WTC11 (cell line): ENCODE results near the gene SIGLEC10. TPM values are rescaled to one million over a fixed set of nuclear protein-coding genes. Genes with fewer than 3 reads are reported as not detected.

Experiments
- ATAC-seq: fragments of 200-7000 bp; cut with Tn5 transposase; 2 replicates; pipeline ENCODE4 v1.10.0; 2021; ENCODE audit warnings: mild to moderate bottlenecking, moderate library complexity
- CTCF ChIA-PET: fragments of 300-600 bp; sonication (Branson Sonifier 250); formaldehyde crosslinking; loops from one replicate; lab custom pipeline; 2021; ENCODE audit warnings: antibody characterized with exemption; lab: Charles Lee
- POLR2A ChIA-PET: fragments of 350-600 bp; sonication (Branson Sonifier 250); formaldehyde crosslinking; loops from one replicate; lab custom pipeline; 2021; ENCODE audit warnings: antibody characterized with exemption; lab: Charles Lee
- DNase-seq: peaks from one replicate; pipeline ENCODE4 v3.0.0; 2021; ENCODE audit warnings: low spot score
- H3K27ac Mint-ChIP-seq: 2 replicates; pipeline ENCODE4 v1.8.0; 2021; ENCODE audit warnings: mixed read lengths
- H3K27me3 Mint-ChIP-seq: 2 replicates; pipeline ENCODE4 v1.8.0; 2021; ENCODE audit warnings: low read depth, mild to moderate bottlenecking, moderate library complexity, mixed read lengths
- H3K36me3 Mint-ChIP-seq: 2 replicates; pipeline ENCODE4 v1.8.0; 2021; ENCODE audit warnings: mixed read lengths
- H3K4me1 Mint-ChIP-seq: 2 replicates; pipeline ENCODE4 v1.8.0; 2022; ENCODE audit warnings: mixed read lengths
- H3K4me3 Mint-ChIP-seq: 2 replicates; pipeline ENCODE4 v1.8.0; 2021; ENCODE audit warnings: mild to moderate bottlenecking, moderate library complexity, mixed read lengths
- H3K9me3 Mint-ChIP-seq: 2 replicates; pipeline ENCODE4 v1.8.0; 2021; ENCODE audit warnings: mixed read lengths
- ATF1 ChIP-seq: sonication (generic); formaldehyde crosslinking; IDR thresholded peaks from 2 replicates; pipeline ENCODE4 v1.8.1; 2023; ENCODE audit warnings: mild to moderate bottlenecking, moderate library complexity, missing genetic modification reagents
- CDX4 ChIP-seq: fragments of 250-450 bp; sonication (Bioruptor Pico); IDR thresholded peaks from 2 replicates; pipeline ENCODE4 v1.9.0; 2021; ENCODE audit warnings: moderate library complexity, mild to moderate bottlenecking, inconsistent platforms, borderline replicate concordance
- CREB1 ChIP-seq: sonication (generic); formaldehyde crosslinking; IDR thresholded peaks from 2 replicates; pipeline ENCODE4 v1.8.0; 2023; ENCODE audit warnings: mild to moderate bottlenecking, missing genetic modification reagents
- E2F4 ChIP-seq: sonication (generic); formaldehyde crosslinking; IDR thresholded peaks from 2 replicates; pipeline ENCODE4 v1.8.1; 2022; ENCODE audit warnings: low read depth, mild to moderate bottlenecking, moderate library complexity, missing genetic modification reagents, borderline replicate concordance
- E2F5 ChIP-seq: sonication (generic); formaldehyde crosslinking; IDR thresholded peaks from 2 replicates; pipeline ENCODE4 v1.8.1; 2022; ENCODE audit warnings: mild to moderate bottlenecking, moderate library complexity, missing genetic modification reagents
- FOXJ3 ChIP-seq: sonication (generic); formaldehyde crosslinking; IDR thresholded peaks from 2 replicates; pipeline ENCODE4 v1.9.0; 2021; ENCODE audit warnings: missing genetic modification reagents, mild to moderate bottlenecking, borderline replicate concordance
- GTF2I ChIP-seq: fragments of 250-450 bp; sonication (Bioruptor Pico); conservative IDR thresholded peaks from 2 replicates; pipeline ENCODE4 v1.4.0; 2021; ENCODE audit warnings: mild to moderate bottlenecking
- IRF2 ChIP-seq: sonication (generic); formaldehyde crosslinking; IDR thresholded peaks from 2 replicates; pipeline ENCODE4 v1.8.0; 2022; ENCODE audit warnings: low read depth, missing genetic modification reagents, borderline replicate concordance
- NFATC4 ChIP-seq: fragments of 250-450 bp; sonication (Bioruptor Pico); IDR thresholded peaks from 2 replicates; pipeline ENCODE4 v1.9.0; 2021; ENCODE audit warnings: mild to moderate bottlenecking
- PRDM15 ChIP-seq: sonication (generic); formaldehyde crosslinking; IDR thresholded peaks from 2 replicates; pipeline ENCODE4 v1.8.0; 2022; ENCODE audit warnings: missing genetic modification reagents
- PRRX2 ChIP-seq: fragments of 250-450 bp; sonication (Bioruptor Pico); IDR thresholded peaks from 2 replicates; pipeline ENCODE4 v1.8.0; 2021; ENCODE audit warnings: mild to moderate bottlenecking
- USF1 ChIP-seq: sonication (generic); formaldehyde crosslinking; IDR thresholded peaks from 2 replicates; pipeline ENCODE4 v1.8.0; 2022; ENCODE audit warnings: mild to moderate bottlenecking, missing genetic modification reagents
- ZNF317 ChIP-seq: sonication (generic); formaldehyde crosslinking; IDR thresholded peaks from 2 replicates; pipeline ENCODE4 v1.8.1; 2023; ENCODE audit warnings: low read depth, mild to moderate bottlenecking, moderate library complexity, missing genetic modification reagents, borderline replicate concordance
- total RNA-seq: library from RNA; stranded (reverse); gene quantifications from 3 replicates; pipeline ENCODE4 v1.2.3, GENCODE V29; 2021
- TF ChIP-seq, protein P1 (sequence below): sonication (generic); formaldehyde crosslinking; IDR thresholded peaks from 2 replicates; pipeline ENCODE4 v1.8.1; 2022; ENCODE audit warnings: mild to moderate bottlenecking, missing genetic modification reagents, moderate library complexity, borderline replicate concordance
- TF ChIP-seq, protein P2 (sequence below): fragments of 250-450 bp; sonication (Bioruptor Pico); conservative IDR thresholded peaks from 2 replicates; pipeline ENCODE4 v1.9.0; 2021; ENCODE audit warnings: mild to moderate bottlenecking
- TF ChIP-seq, protein P3 (sequence below): sonication (generic); formaldehyde crosslinking; IDR thresholded peaks from 2 replicates; pipeline ENCODE4 v1.8.1; 2023; ENCODE audit warnings: mild to moderate bottlenecking, moderate library complexity, missing genetic modification reagents

SIGLEC10 gene
- total RNA-seq, 1 experiment from 2014 or later = not detected

- TF ChIP-seq E2F5 (CRISPR knock-in tag) = no peak
- TF ChIP-seq, all 79 proteins: peak for 0
These were observed 41.8 kb downstream of the SIGLEC10 start (continued) for GRCh38 chr19:51375504-51376221.

DNA sequence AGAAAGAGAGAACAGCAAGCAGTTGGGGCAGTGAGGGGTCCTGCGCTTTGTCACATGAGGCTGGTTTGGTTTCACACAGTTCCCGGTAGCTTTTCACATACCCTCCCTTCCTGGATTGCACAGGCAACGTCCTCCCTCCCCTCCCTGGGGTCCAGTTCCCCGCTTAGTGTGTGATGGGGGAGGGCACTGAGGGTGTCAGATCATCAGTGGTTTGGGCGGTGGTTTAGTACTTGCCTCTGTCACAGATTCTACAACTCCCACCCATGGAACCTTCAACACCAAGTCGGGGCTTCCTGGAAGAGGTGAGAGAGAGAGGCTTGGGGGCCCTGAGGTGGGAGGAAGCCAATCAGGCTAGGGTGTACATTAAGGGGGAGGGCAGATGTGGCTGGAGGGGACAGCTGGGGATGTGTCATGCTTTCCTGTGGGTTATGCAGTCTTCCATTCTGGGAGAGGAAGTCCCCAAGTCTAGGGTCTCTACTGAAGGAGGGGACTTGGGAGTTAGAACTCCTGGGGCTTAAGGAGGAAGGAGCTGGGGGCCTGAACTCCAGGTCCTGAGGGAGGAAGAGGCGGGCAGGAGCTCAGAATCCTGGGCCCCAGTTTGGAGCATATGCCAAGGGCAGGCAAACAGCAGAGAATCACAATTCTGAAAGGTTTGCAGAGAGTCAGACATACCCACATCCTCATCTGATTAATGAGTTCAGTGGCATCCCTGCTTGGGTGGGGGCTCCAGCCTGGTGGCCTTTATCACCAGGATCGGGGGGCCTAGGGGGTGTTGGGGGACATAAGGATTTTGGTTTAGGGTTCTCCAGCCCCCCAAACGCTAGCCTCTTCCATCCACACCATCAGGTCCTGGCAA, 44.6 kb downstream of the SIGLEC10 start, which contains the start of gene NKG7:
NKG7 (minus strand) TSS at position 6 of the 856 bp plus-strand sequence. CDS start 119 bp downstream, outside the sequence.
- no peak within 1 kb of the TSS for H3K27ac Mint-ChIP-seq
- DNase-seq (no peak), ATAC-seq (no peak)
- no peaks in the 10 kb centered on the region for H3K36me3 Mint-ChIP-seq
- peaks cover 9% of the 10 kb centered on the region for H3K4me1 Mint-ChIP-seq
- no peak for TF ChIP-seq GTF2I (CRISPR knock-in tag)
- TF ChIP-seq FOXJ3 = no peak
- TF ChIP-seq, protein P1, sequence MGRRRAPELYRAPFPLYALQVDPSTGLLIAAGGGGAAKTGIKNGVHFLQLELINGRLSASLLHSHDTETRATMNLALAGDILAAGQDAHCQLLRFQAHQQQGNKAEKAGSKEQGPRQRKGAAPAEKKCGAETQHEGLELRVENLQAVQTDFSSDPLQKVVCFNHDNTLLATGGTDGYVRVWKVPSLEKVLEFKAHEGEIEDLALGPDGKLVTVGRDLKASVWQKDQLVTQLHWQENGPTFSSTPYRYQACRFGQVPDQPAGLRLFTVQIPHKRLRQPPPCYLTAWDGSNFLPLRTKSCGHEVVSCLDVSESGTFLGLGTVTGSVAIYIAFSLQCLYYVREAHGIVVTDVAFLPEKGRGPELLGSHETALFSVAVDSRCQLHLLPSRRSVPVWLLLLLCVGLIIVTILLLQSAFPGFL (CRISPR knock-in tag) = no peak
- TF ChIP-seq, protein P2, sequence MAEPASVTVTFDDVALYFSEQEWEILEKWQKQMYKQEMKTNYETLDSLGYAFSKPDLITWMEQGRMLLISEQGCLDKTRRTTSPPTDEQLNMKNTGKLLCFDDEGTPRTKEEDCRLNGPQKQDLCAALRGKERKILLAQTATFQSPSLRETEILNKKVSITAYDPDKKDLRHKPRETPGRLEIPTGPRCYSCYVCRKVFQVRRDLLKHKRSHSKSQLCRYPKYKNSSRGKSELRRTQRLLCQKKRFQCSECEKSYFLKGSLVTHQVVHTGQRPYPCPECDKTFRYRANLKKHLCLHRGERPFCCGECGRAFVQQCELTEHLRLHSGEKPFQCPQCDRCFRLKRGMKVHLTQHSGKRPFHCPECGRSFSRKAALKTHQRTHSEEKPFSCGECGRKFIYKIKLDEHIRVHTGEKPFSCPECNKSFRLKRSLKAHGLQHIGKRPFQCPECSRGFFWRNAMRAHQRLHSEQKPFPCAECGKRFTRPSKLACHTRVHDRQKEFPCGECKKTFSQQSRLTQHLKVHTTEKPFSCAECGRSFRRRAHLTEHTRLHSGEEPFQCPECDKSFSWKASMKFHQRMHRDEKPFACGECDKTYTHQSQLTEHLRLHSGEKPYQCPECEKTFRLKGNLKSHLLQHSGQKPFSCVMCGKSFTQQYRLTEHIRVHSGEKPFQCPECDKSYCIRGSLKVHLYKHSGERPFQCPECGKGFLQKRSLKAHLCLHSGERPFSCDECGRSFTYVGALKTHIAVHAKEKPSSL = no peak
- TF ChIP-seq IRF2 (CRISPR knock-in tag) = no peak
- TF ChIP-seq PRRX2 (CRISPR knock-in tag) = no peak
- TF ChIP-seq PRDM15 = no peak
- TF ChIP-seq ZNF317 (CRISPR knock-in tag) = no peak
- POLR2A ChIA-PET = no interaction called here
- H3K9me3 Mint-ChIP-seq = no peaks in the 10 kb centered on the region
- no peak within 1 kb of the TSS for H3K4me3 Mint-ChIP-seq
- H3K27me3 Mint-ChIP-seq = peaks cover 29% of the 10 kb centered on the region
- CTCF ChIA-PET = no interaction called here

GRCh38 chr19:51372021-51372648, 45.3 kb downstream of the SIGLEC10 start:
- H3K27ac Mint-ChIP-seq = no peak overlapping the region
- H3K27me3 Mint-ChIP-seq = peaks cover 29% of the 10 kb centered on the region
- ATAC-seq = no peak
- H3K4me1 Mint-ChIP-seq = peaks cover 9% of the 10 kb centered on the region
- TF ChIP-seq ATF1 (CRISPR knock-in tag) (no peak), CREB1 (no peak), CDX4 (CRISPR knock-in tag) (no peak), E2F4 (CRISPR knock-in tag) (no peak), USF1 (no peak), NFATC4 (CRISPR knock-in tag) (no peak)
- TF ChIP-seq, protein P3, sequence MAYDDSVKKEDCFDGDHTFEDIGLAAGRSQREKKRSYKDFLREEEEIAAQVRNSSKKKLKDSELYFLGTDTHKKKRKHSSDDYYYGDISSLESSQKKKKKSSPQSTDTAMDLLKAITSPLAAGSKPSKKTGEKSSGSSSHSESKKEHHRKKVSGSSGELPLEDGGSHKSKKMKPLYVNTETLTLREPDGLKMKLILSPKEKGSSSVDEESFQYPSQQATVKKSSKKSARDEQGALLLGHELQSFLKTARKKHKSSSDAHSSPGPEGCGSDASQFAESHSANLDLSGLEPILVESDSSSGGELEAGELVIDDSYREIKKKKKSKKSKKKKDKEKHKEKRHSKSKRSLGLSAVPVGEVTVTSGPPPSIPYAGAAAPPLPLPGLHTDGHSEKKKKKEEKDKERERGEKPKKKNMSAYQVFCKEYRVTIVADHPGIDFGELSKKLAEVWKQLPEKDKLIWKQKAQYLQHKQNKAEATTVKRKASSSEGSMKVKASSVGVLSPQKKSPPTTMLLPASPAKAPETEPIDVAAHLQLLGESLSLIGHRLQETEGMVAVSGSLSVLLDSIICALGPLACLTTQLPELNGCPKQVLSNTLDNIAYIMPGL (CRISPR knock-in tag) = no peak
- TF ChIP-seq, all 79 proteins: peak for 0
- H3K4me3 Mint-ChIP-seq = no peak overlapping the region
- POLR2A ChIA-PET = no interaction called here
- no peaks in the 10 kb centered on the region for H3K9me3 Mint-ChIP-seq
- no peak for DNase-seq
- CTCF ChIA-PET = interaction anchor here (1.1 kb wide), 1 partner anchor 9 kb away, joined by 3 read pairs; no protein-coding TSS in a partner anchor
- H3K36me3 Mint-ChIP-seq = no peaks in the 10 kb centered on the region
